H9 (cell line): ENCODE measurements around the gene PEX14. TPM values are rescaled to one million over a fixed set of nuclear protein-coding genes. Genes with fewer than 3 reads are reported as not detected.

Source experiments
- DNase-seq: peaks from one replicate; pipeline ENCODE4 v3.0.0-alpha.2; 2017
- H2AFZ ChIP-seq: one replicate; pipeline ENCODE4 v1.6.1; 2013; ENCODE audit warnings: mild to moderate bottlenecking, low read length, control low read depth, moderate library complexity
- H2AK5ac ChIP-seq: 2 replicates; pipeline ENCODE4 v1.6.1; 2013; ENCODE audit warnings: low read length, control low read depth, mixed read lengths; ENCODE audit not compliant: insufficient read length
- H2BK120ac ChIP-seq: one replicate; pipeline ENCODE4 v1.6.1; 2013; ENCODE audit warnings: low read depth, mild to moderate bottlenecking, low read length, control low read depth, inconsistent platforms; ENCODE audit not compliant: poor library complexity, severe bottlenecking
- H2BK12ac ChIP-seq: 2 replicates; pipeline ENCODE4 v1.6.1; 2013; ENCODE audit warnings: low read length, control low read depth, mixed read lengths, low read depth; ENCODE audit not compliant: insufficient read length
- H2BK15ac ChIP-seq: 2 replicates; pipeline ENCODE4 v1.6.1; 2013; ENCODE audit warnings: low read depth, low read length, control low read depth
- H2BK20ac ChIP-seq: one replicate; pipeline ENCODE4 v1.6.1; 2013; ENCODE audit warnings: low read depth, mild to moderate bottlenecking, low read length, control low read depth, inconsistent platforms; ENCODE audit not compliant: poor library complexity, severe bottlenecking
- H2BK5ac ChIP-seq: 2 replicates; pipeline ENCODE4 v1.6.1; 2013; ENCODE audit warnings: low read length, control low read depth, mixed read lengths; ENCODE audit not compliant: insufficient read length
- H3K14ac ChIP-seq: 2 replicates; pipeline ENCODE4 v1.6.1; 2013; ENCODE audit warnings: low read length, control low read depth; ENCODE audit not compliant: insufficient read depth
- H3K18ac ChIP-seq: 2 replicates; pipeline ENCODE4 v1.6.1; 2013; ENCODE audit warnings: low read depth, mild to moderate bottlenecking, mixed read lengths, low read length, control low read depth; ENCODE audit not compliant: insufficient read length
- H3K23ac ChIP-seq: 2 replicates; pipeline ENCODE4 v1.6.1; 2013; ENCODE audit warnings: low read length, control low read depth, mixed read lengths, low read depth; ENCODE audit not compliant: insufficient read length
- H3K23me2 ChIP-seq: 2 replicates; pipeline ENCODE4 v1.6.1; 2013; ENCODE audit warnings: low read depth, mild to moderate bottlenecking, mixed read lengths, low read length, control low read depth; ENCODE audit not compliant: insufficient read length, poor library complexity, severe bottlenecking
- H3K27ac ChIP-seq: 2 replicates; pipeline ENCODE4 v1.5.1; 2013; ENCODE audit warnings: low read length, control low read depth, mixed read lengths, low read depth; ENCODE audit not compliant: insufficient read length
- H3K27me3 ChIP-seq: 2 replicates; pipeline ENCODE4 v1.6.1; 2013; ENCODE audit warnings: low read length, control low read depth, inconsistent platforms; ENCODE audit not compliant: insufficient read depth
- H3K4ac ChIP-seq: 2 replicates; pipeline ENCODE4 v1.6.1; 2013; ENCODE audit warnings: low read depth, mild to moderate bottlenecking, control low read depth, inconsistent platforms, low read length, moderate library complexity
- H3K4me1 ChIP-seq: 2 replicates; pipeline ENCODE4 v1.6.1; 2013; ENCODE audit warnings: low read length, control low read depth, inconsistent platforms; ENCODE audit not compliant: insufficient read depth
- H3K4me2 ChIP-seq: 2 replicates; pipeline ENCODE4 v1.6.1; 2013; ENCODE audit warnings: low read length, control low read depth, mixed read lengths; ENCODE audit not compliant: insufficient read length, insufficient read depth
- H3K56ac ChIP-seq: 2 replicates; pipeline ENCODE4 v1.6.1; 2013; ENCODE audit warnings: low read depth, mild to moderate bottlenecking, mixed read lengths, low read length, control low read depth; ENCODE audit not compliant: insufficient read length
- H3K79me1 ChIP-seq: 2 replicates; pipeline ENCODE4 v1.6.1; 2013; ENCODE audit warnings: low read depth, mild to moderate bottlenecking, moderate library complexity, low read length, control low read depth, inconsistent platforms; ENCODE audit not compliant: insufficient read depth, poor library complexity, severe bottlenecking
- H3K79me2 ChIP-seq: 2 replicates; pipeline ENCODE4 v1.6.1; 2013; ENCODE audit warnings: low read length, control low read depth, inconsistent platforms; ENCODE audit not compliant: insufficient read depth
- H3K9ac ChIP-seq: 2 replicates; pipeline ENCODE4 v1.6.1; 2013; ENCODE audit warnings: low read length, control low read depth, mixed read lengths; ENCODE audit not compliant: insufficient read length; ENCODE audit errors: extremely low read depth
- H3K9me3 ChIP-seq: one replicate; pipeline ENCODE4 v1.6.1; 2013; ENCODE audit warnings: low read depth, low read length, inconsistent platforms; ENCODE audit not compliant: control insufficient read depth
- H3T11ph ChIP-seq: one replicate; pipeline ENCODE4 v1.6.1; 2013; ENCODE audit warnings: mild to moderate bottlenecking, low read length, control low read depth, inconsistent platforms
- H4K20me1 ChIP-seq: one replicate; pipeline ENCODE4 v1.6.1; 2013; ENCODE audit not compliant: control insufficient read depth, insufficient read length, insufficient read depth
- H4K5ac ChIP-seq: 2 replicates; pipeline ENCODE4 v1.6.1; 2013; ENCODE audit warnings: low read depth, mild to moderate bottlenecking, mixed read lengths, low read length, control low read depth; ENCODE audit not compliant: insufficient read length
- H4K8ac ChIP-seq: replicated peaks from 2 replicates; pipeline ENCODE4 v1.6.1; 2013; ENCODE audit warnings: low read length, control low read depth, mixed read lengths, low read depth; ENCODE audit not compliant: insufficient read length
- H4K91ac ChIP-seq: 2 replicates; pipeline ENCODE4 v1.6.1; 2013; ENCODE audit warnings: low read depth, mild to moderate bottlenecking, moderate library complexity, mixed read lengths, low read length, control low read depth; ENCODE audit not compliant: insufficient read length
- H3K27ac Mint-ChIP-seq, 3 experiments: 2 replicates in 2 of 3; 3 replicates in 1 of 3; pipeline ENCODE4 v1.8.0; 2020 to 2021; ENCODE audit warnings: mixed read lengths in 3 of 3, mild to moderate bottlenecking in 1 of 3, moderate library complexity in 1 of 3
- H3K27me3 Mint-ChIP-seq: 2 replicates; pipeline ENCODE4 v1.8.0; 2021; ENCODE audit warnings: low read depth, mild to moderate bottlenecking, moderate library complexity, mixed read lengths
- H3K36me3 Mint-ChIP-seq, 3 experiments: 2 replicates in 2 of 3; 3 replicates in 1 of 3; pipeline ENCODE4 v1.8.0; 2020 to 2021; ENCODE audit warnings: low read depth in 3 of 3, mixed read lengths in 3 of 3; ENCODE audit not compliant: insufficient read depth in 1 of 3
- H3K4me1 Mint-ChIP-seq, 2 experiments: 2 replicates each; pipeline ENCODE4 v1.8.0; 2020; ENCODE audit warnings: mixed read lengths in 2 of 2
- H3K4me3 Mint-ChIP-seq, 2 experiments: 2 replicates in 1 of 2; 3 replicates in 1 of 2; pipeline ENCODE4 v1.8.0; 2020 to 2021; ENCODE audit warnings: mild to moderate bottlenecking in 2 of 2, mixed read lengths in 2 of 2, moderate library complexity in 1 of 2
- H3K9me3 Mint-ChIP-seq, 2 experiments: 2 replicates in 1 of 2; 3 replicates in 1 of 2; pipeline ENCODE4 v1.8.0; 2020; ENCODE audit warnings: mild to moderate bottlenecking in 2 of 2, mixed read lengths in 2 of 2, moderate library complexity in 1 of 2
- WGBS: extraction: QIAGEN DNeasy Blood & Tissue Kit; methylation state at CpG from one replicate; pipeline ENCODE4 v1.1.7; 2013; ENCODE audit warnings: missing lambda C conversion rate, low lambda C conversion rate, mixed read lengths; ENCODE audit not compliant: insufficient read length; ENCODE audit errors: extremely low coverage; 5-methylcytosine and 5-hydroxymethylcytosine counted together
- total RNA-seq: library from RNA; stranded (reverse); gene quantifications from 2 replicates; pipeline ENCODE4 v1.2.1, GENCODE V29; 2021
- TF ChIP-seq, protein P1 (sequence below): fragments of 200-600 bp; sonication (generic); conservative IDR thresholded peaks from 3 replicates; pipeline ENCODE4 v1.8.0; 2021; ENCODE audit warnings: antibody characterized with exemption, mild to moderate bottlenecking

The PEX14 gene
- total RNA-seq, 1 experiment from 2014 or later, result 23.9 TPM

DNA sequence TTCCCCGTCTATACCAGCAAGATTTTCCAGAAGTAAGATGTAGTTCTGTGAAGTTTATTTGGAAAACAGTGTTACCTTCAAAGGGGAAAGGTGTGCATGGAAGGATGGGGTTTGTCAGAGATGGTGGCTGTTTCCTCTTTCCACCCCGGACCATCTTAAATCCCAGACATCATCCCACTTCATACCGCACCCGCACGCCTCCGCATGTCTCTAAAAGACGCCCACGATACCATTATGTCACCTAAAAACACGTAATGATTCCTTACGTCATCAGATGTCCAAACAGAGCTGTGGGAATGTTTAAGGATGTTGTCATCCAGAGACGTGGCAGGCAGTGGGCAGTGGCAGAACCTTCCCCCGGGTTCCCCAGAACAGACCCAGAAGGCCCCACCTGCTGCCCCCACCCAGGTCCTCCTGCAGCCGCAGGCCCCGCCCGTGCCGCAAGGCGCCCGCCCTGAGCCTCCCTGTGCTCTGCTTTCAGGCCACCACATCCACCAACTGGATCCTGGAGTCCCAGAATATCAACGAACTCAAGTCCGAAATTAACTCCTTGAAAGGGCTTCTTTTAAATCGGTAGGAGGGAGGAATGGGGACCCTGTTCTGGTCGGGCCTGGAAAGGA lies 152.2 kb downstream of the PEX14 start:
- WGBS, result 100% methylated on average over 6 of the region's 22 CpGs
- H3K9me3 Mint-ChIP-seq, result no peaks in the 10 kb centered on the region

More for the DNA sequence above, 152.2 kb downstream of the PEX14 start:
- Histone ChIP-seq H3T11ph (no peak overlapping the region), H3K23me2 (no peaks in the 10 kb centered on the region), H3K23ac (no peak overlapping the region), H2BK12ac (no peak overlapping the region), H2BK15ac (no peak overlapping the region), H3K4me1 (no peaks in the 10 kb centered on the region; the same call in 1 of the 2 replicates), H3K79me1 (no peaks in the 10 kb centered on the region), H3K79me2 (no peaks in the 10 kb centered on the region), H3K9me3 (no peaks in the 10 kb centered on the region), H3K4ac (no peak overlapping the region), H2AK5ac (no peak overlapping the region), H3K18ac (no peak overlapping the region), H3K4me2 (no peak overlapping the region), H4K20me1 (no peaks in the 10 kb centered on the region), H2BK20ac (no peak overlapping the region), H3K9ac (no peak overlapping the region), H3K27ac (no peak overlapping the region), H4K91ac (no peak overlapping the region), H4K5ac (no peak overlapping the region), H3K14ac (no peak overlapping the region), H4K8ac (no peak overlapping the region), H2AFZ (no peak overlapping the region), H3K56ac (no peak overlapping the region), H2BK5ac (no peak overlapping the region), H2BK120ac (no peak overlapping the region), H3K27me3 (no peaks in the 10 kb centered on the region)
- no peak overlapping the region for H3K4me3 Mint-ChIP-seq
- H3K4me1 Mint-ChIP-seq, result peaks cover 10 to 20% of the 10 kb centered on the region in 2 experiments
- TF ChIP-seq, protein P1, sequence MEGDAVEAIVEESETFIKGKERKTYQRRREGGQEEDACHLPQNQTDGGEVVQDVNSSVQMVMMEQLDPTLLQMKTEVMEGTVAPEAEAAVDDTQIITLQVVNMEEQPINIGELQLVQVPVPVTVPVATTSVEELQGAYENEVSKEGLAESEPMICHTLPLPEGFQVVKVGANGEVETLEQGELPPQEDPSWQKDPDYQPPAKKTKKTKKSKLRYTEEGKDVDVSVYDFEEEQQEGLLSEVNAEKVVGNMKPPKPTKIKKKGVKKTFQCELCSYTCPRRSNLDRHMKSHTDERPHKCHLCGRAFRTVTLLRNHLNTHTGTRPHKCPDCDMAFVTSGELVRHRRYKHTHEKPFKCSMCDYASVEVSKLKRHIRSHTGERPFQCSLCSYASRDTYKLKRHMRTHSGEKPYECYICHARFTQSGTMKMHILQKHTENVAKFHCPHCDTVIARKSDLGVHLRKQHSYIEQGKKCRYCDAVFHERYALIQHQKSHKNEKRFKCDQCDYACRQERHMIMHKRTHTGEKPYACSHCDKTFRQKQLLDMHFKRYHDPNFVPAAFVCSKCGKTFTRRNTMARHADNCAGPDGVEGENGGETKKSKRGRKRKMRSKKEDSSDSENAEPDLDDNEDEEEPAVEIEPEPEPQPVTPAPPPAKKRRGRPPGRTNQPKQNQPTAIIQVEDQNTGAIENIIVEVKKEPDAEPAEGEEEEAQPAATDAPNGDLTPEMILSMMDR, result no peak
- H3K27me3 Mint-ChIP-seq, result no peaks in the 10 kb centered on the region
- peaks cover 3 to 17% (median 5%) of the 10 kb centered on the region in 3 experiments; a peak in 5 of 7 replicates for H3K36me3 Mint-ChIP-seq
- peak; percentile 19 for DNase-seq
- peak overlapping the region in 1 of 3 experiments; percentile 82; a peak in 1 of 7 replicates for H3K27ac Mint-ChIP-seq
